RPMI7951 (cell line): Measurements from ENCODE around the gene SCAPER. TPM values are rescaled to one million over a fixed set of nuclear protein-coding genes. Genes with fewer than 3 reads are reported as not detected.
"Not testable (repeated sequence)": the region's sequence is repeated elsewhere in the genome, so short reads cannot be mapped to it uniquely, and the experiment has no call there.

Experiments used
- DNase-seq: peaks from one replicate; pipeline ENCODE4 v3.0.0-alpha.2; 2012; ENCODE audit warnings: low read depth
- total RNA-seq: library from RNA; depleted of rRNA; stranded (reverse); fragments of >200 nt; shearing (Covaris generic); gene quantifications from 2 replicates; pipeline ENCODE4 v1.2.3, GENCODE V29; 2014

SCAPER gene
- total RNA-seq, 1 experiment from 2014 or later = 13.9 TPM

DNA sequence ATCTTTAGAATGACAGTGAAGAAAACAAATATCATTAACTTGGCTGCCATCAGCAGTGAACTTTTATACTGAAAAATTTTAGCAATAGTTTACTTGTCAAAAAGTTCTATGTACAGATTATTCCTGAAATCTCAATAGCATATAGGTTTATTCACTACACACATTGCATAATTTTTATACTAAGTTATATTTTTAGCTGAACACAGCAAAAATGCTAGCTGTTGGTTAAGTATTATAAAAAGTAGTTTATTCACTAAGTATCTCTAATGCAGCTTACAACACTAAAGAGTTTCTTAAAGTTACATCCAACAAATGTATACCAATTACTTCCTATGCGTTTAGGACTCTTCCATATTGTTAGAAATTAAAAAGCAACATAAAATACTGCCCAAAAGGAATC lies 131.9 kb downstream of the SCAPER start:
- no peak for DNase-seq

DNA sequence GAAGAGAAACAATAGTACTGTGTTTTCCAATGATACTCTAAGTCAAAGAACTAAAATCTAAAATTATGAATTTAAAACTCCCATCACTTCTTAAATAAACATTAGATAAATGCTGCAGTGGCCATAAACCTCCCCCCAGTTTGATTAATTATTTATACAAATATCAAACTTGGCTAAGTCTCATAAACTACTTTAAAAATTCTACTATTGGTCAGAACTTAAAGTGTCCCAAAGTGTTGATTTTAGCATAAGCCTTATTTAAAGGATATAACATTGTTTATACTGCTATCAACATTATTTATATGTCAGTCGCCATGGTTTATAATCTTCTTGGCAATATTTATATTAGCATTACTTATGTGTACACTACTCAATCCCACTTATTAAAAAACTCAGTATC lies 132.4 kb downstream of the SCAPER start:
- DNase-seq = no peak

DNA sequence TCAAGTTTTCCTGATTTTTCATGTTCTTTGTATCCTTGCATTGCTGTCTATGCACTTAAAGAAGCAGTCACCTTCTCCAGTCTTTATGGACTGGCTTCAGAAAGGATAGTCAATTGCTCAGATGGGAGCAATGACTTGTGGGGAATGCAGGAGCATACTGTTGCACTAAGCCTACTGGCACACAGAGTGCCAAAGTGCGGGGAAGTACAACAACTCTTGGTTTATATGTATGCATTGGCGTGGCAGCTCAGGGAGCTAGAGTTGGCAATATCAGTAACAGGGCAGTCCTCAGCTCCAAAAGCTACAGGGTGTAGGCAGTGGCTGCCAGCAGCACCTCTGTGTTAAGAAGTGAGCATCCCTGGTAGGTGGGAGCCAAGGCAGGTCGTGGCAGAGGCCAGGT lies 141.1 kb downstream of the SCAPER start:
- no peak for DNase-seq

DNA sequence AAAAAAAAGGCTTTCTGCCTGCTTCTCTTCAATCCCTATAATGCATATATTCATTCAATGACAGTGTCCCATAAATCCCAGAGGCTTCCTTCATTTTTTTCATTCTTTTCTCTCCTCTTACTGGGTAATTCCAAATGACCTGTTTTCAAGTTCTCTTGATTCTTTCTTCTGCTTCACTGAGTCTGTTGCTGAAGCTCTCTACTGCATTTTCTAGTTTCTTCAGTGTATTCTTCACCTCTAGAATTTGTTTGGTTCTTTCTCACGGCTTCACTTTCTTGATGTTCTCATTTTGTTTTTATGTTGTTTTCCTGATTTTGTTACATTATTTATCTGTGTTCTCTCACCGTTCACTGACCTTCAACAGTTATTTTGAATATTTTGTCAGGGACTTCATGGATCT lies 141.6 kb downstream of the SCAPER start:
- no peak for DNase-seq

DNA sequence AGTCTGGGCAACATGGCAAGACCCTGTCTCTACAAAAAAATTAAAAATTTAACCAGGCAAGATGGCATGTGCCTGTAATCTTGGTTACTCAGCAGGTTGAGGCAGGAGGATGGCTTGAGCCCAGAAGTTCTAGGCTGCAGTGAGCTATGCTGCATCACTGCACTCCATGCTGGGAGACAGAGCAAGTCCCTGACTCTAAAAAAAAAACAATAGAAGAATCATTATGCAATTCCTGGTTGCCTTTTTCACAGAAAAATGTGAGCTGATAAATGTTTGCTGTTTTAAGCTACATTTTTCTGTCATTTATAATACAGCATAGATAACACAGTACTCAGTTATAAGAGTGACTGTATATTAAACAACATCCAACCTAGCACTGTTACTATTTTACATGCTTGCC lies 148.8 kb downstream of the SCAPER start:
- DNase-seq = no peak

DNA sequence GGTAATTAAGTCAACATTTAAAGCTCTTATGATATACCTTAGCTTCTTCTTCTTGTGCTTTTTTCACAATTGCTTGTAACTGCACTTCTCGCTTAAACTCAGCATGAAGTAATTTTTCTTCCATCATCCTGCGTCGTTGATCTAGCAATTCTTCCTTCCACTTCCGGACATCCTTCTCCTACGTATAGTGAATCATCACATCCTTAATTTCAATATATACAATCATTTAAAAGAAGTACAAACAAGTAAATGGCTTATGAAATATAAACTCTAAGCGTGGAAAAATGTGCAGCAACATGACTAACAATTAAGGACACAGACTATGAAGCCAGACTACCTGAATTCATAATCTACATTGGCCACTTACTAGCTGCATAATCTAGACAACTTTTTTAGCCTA lies 151.4 kb downstream of the SCAPER start:
- DNase-seq = no peak

DNA sequence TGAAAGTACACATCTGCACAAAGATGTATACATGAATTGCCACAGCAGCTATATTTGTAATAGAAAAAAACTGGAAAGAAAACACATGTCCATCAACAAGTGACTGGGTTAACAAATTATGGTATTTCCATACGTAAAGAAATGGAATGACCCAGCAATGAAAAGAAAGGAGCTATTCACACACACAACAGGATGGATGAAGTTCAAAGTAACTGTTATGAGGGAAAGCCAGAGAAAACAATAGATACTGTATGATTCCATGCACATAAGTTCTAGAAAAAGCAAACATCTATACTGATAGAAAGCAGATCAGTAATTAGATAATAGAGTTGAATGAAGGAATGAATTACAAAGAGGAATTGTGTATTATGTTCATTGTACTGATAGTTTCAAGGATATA lies 152.0 kb downstream of the SCAPER start:
- DNase-seq = no peak

DNA sequence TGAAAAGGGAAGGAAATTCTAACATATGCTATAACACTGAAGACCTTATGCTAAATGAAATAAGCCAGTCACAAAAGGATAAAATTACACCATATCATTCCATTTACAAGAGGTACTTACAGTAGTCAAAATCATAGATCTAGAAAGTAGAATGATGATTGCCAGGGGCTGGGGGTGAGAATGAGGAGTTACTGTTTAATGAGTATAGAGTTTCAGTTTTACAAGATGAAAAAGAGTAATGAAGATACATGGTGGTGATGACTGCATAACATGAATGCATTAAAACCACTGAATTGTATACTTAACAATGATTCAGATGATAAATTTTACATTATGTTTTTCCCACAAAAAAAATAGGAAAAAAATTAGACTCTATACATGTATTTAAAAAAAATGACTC lies 152.6 kb downstream of the SCAPER start:
- DNase-seq = no peak

DNA sequence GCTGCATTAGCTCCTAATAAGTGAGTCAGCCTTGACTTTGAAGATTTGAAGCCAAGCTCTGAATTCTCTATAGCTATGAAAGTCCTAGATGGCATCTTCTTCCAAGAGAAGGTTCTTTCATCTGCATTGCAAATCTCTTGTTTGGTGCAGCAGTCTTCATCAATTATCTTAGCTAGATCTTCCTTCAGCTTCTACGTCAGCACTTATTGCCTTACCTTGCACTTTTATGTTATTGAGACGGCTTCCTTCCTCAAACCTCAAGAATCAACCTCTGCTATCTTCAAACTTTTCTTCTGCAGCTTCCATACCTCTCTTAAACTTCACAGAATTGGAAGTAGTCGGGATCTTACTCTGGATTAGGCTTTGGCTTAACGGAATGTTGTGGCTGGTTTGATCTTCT lies 167.6 kb downstream of the SCAPER start:
- DNase-seq = no peak

DNA sequence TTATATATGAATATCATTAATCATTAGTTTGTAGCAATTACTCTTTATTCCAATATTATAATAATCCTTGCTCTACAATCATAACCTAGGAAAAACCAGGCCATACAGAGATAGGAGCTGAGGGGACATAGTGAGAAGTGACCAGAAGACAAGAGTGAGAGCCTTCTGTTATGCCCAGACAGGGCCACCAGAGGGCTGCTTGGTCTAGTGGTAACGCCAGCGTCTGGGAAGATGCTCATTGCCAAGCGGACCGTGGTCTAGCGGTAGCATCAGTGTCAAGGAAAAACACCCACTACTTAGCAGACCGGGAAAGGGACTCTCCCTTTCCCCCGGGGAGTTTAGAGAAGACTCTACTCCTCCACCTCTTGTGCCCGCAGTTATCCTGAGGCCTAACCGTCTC lies 172.8 kb downstream of the SCAPER start:
- DNase-seq = peak; percentile 20

DNA sequence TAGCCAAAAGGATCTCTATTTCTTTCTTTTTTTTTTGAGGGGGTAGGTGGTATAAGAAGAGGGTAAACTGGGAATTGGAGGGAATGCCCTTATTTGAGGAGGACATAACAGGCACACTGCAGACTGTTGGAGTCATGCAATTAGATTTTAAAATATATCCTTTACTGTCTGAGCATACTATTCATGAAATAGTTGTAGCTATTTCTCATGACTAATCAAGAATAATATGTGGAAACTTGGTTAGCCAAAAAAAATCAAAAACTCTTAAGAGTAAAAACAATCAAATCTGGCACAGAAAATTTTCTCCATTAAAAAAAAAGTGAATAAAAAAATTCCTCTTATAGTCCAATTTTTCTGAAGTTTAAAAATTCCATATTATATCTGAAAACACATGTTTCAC lies 174.9 kb downstream of the SCAPER start:
- no peak for DNase-seq

DNA sequence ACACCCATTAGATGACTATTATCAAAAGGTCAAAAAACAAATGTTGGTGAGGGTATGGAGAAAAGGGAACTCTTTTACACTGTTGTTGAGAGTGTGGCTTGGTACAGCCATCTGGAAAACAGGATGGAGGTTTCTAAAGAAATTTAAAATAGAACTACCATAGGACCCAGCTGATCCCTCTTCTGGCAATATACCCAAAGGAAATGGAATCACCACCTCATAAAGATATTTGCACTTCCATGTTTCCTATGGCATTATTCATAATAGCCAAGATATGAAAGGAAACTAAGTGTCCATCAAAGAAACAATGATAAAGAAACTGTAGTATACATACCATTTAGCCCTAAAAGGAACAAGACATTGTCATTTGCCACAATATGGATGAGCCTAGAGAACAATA lies 186.3 kb downstream of the SCAPER start:
- DNase-seq = no peak

DNA sequence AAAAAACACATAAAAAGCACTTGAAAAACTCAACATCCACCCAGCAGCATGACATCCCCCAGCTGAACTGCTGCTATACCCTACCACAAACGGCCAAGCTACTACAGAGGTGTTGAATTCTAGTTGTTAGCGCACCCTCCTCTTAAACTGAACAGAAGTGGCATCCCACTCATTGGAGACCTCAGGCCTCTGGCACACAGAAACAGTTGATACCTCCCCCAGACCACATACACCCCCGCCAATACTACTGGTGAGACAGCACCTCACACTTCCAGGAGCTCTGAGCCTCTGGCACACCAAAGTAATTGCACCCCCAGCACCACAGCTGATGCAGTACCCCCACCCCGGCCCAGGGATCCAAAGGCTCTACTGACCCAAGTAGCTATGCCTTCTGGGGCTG lies 190.2 kb downstream of the SCAPER start:
- DNase-seq = no peak

DNA sequence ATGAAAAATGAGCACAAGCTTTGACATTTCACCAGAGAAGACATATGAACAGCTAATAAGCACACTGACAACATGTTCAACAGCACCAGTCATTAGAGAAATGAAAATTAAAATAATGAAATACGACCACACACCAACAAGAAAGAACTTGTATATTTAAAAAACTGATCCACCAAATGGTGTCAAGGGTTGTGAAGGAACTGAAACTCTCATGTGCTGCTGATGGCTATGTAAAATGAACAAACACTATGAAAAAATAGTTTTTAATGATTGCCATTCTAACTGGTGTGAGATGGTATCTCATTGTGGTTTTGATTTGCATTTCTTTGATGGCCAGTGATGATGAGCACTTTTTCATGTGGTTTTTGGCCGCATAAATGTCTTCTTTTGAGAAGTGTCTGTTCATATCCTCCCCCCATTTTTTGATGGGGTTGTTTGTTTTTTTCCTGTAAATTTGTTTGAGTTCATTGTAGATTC lies 193.8 kb downstream of the SCAPER start:
- no peak for DNase-seq

DNA sequence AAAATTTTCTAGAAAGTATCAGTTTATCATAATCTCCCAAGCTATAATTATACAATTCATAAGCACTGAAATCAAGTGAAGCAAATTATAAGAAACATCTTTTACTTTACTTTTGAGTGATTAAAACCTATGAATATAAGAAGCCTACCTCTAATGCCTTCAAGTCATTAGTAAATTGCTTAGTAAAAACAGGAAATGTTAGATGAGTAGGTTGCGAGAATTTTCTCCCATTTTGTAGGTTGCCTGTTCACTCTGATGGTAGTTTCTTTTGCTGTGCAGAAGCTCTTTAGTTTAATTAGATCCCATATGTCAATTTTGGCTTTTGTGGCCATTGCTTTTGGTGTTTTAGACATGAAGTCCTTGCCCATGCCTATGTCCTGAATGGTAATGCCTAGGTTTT lies 201.1 kb downstream of the SCAPER start:
- DNase-seq = not testable (repeated sequence)

DNA sequence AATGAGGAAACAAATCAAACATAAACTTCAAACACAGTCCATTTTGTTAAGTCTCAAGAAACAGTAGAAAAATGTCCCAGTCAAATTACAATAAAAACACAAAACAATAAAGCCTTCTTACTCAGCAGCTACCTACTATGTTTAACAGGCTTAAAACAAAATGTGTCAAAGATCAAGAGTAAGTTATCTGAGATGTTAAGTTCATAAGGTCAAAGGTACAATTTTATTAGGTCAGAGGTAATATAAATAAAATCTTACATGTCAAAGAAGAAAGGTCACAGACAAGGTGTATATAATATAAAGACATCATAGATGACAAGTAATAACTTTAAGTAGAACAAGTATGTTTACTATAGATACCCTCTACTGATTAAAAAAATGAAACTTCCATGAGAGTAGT lies 208.3 kb downstream of the SCAPER start:
- DNase-seq = no peak

DNA sequence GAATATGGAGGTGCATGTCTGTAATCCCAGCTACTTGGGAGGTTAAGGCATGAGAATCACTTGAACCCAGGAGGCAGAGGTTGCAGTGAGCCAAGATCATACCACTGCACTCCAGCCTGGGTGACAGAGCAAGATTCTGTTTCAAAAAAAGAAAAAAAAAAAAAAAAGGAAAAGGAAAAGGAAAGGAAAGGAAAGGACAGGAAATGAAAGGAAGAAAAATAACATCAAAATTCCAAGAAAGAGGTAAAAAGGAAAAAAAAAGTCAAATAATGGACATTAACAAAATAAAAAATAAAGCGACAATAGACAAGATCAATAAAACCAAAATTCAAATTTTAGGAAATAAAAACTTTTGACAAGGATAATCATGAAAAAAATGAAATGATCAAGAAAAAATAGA lies 212.6 kb downstream of the SCAPER start:
- not testable (repeated sequence) for DNase-seq

DNA sequence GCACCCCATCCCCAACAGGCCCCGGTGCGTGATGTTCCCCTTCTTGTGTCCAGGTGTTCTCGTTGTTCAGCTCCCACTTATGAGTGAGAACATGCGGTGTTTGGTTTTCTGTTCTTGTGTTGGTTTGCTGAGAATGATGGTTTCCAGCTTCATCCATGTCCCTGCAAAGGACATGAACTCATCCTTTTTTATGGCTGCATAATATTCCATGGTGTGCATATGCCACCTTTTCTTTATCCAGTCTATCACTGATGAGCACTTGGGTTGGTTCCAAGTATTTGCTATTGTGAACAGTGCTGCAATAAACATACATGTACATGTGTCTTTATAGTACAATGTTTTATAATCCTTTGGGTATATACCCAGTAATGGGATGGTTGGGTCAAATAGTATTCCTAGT lies 217.5 kb downstream of the SCAPER start:
- DNase-seq = not testable (repeated sequence)

DNA sequence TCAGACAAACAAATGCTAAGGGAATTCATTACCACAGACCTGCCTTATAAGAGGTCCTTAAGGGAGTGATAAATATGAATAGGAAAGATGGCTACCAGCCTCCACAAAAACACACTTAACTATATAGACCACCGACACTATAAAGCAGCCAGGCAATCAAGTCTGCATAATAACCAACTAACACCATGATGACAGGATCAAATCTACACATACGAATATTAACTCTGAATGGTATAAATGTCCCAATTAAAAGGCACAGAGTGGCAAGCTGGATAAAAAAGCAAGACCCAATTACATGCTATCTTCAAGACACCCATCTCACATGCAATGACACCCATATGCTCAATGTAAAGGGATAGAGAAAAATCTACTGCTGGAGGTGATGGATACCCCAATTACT lies 221.1 kb downstream of the SCAPER start:
- no peak for DNase-seq

DNA sequence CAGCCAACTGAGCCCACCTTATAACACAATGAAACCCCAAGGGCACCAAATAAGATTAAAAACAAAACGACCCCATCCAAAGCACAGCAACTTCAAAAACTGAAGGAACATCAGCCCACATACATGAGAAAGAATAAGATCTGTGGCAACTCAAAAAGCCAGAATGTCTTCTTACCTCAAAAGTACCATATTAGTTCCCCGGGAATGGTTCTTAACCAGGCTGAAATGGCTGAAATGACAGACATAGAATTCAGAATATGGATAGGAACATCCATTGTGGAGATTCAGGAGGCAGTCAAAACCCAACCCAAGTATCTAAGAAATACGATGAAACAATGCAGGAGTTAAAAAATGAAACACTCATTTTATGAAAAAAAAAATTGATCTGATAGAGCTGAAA lies 222.3 kb downstream of the SCAPER start:
- no peak for DNase-seq

DNA sequence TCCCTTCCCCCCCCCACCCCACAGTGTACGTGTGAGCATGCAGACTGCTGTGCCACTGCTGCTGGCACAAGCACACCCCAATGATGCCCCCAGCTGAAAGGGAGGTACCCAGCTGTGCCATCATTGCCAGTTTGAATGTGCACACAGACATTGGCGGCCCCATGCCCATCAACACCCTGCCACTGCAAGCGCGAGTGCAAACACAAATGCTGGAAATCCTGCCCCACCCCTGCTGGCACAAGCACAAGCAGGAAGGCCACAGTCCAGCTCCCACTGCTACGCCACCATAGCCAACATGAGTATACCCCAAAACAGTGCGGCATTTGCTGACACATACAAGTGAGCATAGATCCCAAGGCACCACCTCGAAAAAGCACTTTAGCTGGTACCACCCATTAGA lies 222.9 kb downstream of the SCAPER start:
- no peak for DNase-seq

DNA sequence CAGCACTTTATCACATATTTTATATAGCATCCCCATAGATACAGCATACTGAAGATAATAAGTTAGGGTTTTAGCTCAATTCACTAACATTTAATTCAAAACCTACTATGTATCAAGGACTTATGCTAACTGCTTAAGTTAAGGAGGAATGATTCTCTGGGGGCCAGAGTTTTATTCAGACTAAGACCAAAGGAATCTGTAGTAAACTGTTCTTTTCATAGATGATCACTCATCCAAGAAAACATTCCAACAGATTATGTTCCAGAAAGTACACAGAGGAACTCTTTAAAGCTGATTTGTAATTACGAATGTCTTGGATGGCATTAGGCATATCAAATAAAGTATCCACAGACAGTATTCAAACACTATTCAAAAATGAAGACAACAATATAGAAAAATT lies 226.4 kb downstream of the SCAPER start:
- DNase-seq = no peak

DNA sequence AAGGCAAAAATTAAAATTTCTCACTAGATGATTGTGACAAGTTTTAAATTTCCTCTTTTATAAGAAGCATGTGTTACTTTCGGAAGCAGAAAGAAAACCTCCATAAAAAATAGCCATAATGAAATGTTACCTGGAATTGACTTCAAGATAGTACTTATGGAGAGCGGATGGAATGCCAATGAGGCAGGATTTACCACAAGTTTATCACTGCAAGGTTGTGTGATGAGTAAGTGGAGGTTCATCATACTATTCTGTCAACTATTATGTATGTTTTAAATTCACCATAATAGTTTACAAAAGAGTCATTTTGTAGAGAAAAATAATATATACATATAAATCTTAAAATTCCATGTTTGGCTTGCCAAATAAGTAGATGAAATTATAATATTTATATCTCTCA lies 230.3 kb downstream of the SCAPER start:
- no peak for DNase-seq

DNA sequence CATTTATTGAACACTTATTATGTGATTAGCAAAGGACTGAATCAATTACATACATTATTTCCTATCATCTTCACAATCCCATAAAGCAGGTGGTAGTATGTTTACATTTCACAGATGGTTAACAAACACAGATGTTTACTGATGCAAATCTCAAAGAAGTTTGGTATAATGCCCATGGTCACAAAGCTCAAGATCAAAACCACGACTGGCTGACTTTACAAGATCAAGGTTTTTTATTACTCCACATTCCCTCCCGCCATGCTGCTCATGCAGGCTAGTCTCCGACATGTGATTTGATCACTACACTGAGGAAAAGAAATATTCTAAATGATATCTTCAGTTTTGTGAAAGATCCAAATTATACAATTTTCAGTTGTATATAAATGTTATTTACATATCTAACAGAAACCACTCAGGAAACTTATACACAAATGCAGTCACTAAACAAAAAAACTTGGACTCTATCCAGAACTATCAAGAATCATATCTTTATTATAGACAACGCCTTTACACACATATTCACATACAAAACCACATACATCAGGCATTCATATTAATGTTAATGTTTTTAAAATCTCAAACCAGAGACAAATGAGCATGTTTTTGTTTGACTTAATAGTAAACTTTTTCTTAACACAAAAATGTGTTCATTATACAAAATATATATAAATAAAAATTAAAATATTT lies 235.5 kb downstream of the SCAPER start:
- no peak for DNase-seq
